ENCODE data around the gene KCTD12.

Gene KCTD12

DNA sequence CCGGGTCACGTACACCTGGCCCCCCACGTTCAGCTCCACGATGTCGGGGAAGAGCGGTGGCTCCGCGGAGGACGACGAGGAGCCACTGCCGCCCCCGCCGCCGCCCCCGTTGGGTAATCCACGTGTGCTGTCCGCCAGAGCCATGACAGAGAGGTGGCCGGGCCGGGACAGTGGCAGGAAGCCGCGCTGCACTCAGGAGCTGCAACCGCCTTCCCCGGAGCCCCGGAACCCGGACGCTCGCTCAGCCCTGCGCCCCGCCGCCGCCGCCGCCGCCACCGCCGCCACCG is 257 bp downstream of the KCTD12 start:
- H3K27ac ChIP-seq (ENCODE audit: low read length) = peak overlapping the region; percentile 53; the same call in 1 of the 2 replicates
- no peaks in the 10 kb centered on the region for H4K20me1 ChIP-seq (ENCODE audit: insufficient read depth, low read length)
- no peaks in the 10 kb centered on the region for H3K36me3 ChIP-seq (replicated peaks; ENCODE audit: insufficient read depth, low read length)
- peak overlapping the region; percentile 71 for H3K9ac ChIP-seq (ENCODE audit: low read length)
- TF ChIP-seq, protein P1, sequence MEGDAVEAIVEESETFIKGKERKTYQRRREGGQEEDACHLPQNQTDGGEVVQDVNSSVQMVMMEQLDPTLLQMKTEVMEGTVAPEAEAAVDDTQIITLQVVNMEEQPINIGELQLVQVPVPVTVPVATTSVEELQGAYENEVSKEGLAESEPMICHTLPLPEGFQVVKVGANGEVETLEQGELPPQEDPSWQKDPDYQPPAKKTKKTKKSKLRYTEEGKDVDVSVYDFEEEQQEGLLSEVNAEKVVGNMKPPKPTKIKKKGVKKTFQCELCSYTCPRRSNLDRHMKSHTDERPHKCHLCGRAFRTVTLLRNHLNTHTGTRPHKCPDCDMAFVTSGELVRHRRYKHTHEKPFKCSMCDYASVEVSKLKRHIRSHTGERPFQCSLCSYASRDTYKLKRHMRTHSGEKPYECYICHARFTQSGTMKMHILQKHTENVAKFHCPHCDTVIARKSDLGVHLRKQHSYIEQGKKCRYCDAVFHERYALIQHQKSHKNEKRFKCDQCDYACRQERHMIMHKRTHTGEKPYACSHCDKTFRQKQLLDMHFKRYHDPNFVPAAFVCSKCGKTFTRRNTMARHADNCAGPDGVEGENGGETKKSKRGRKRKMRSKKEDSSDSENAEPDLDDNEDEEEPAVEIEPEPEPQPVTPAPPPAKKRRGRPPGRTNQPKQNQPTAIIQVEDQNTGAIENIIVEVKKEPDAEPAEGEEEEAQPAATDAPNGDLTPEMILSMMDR (IDR thresholded peaks at IDR 0.05; ENCODE audit: low read length) = no peak
- TF ChIP-seq EZH2 (optimal IDR thresholded peaks at IDR 0.05; ENCODE audit: low read depth, low read length) (no peak), EZH2phosphoT487 (IDR thresholded peaks at IDR 0.05; ENCODE audit: low read length) (no peak)
- peak overlapping the region; percentile 85 for H3K4me3 ChIP-seq (ENCODE audit: low read length)
- peaks cover 13% of the 10 kb centered on the region; the same call in 1 of the 2 replicates for H3K79me2 ChIP-seq (ENCODE audit: low read length)
- peak overlapping the region; percentile 91 for H2AFZ ChIP-seq (ENCODE audit: low read length)
- peak overlapping the region; percentile 91 for H3K4me2 ChIP-seq (ENCODE audit: low read depth, low read length)
- H3F3A ChIP-seq (ENCODE audit: insufficient read depth, low read length) = peaks cover 20% of the 10 kb centered on the region; the same call in 1 of the 2 replicates
- no peaks in the 10 kb centered on the region for H3K9me3 ChIP-seq (replicated peaks; ENCODE audit: insufficient read depth, low read length)
- DNase-seq = no peak
- H3K4me1 ChIP-seq (ENCODE audit: low read length) = peaks cover 18% of the 10 kb centered on the region
- no peaks in the 10 kb centered on the region for H3K27me3 ChIP-seq (replicated peaks; ENCODE audit: insufficient read depth, low read length)
- no peaks in the 10 kb centered on the region for H3K9me2 ChIP-seq (replicated peaks; ENCODE audit: insufficient read depth, low read length)

GRCh38 chr13:76885203-76886004 is 801 bp downstream of the KCTD12 start:
- peaks cover 13% of the 10 kb centered on the region; the same call in 1 of the 2 replicates for H3K79me2 ChIP-seq (ENCODE audit: low read length)
- H3K9me2 ChIP-seq (replicated peaks; ENCODE audit: insufficient read depth, low read length) = no peaks in the 10 kb centered on the region
- peak overlapping the region; percentile 91 for H2AFZ ChIP-seq (ENCODE audit: low read length)
- H3K27ac ChIP-seq (ENCODE audit: low read length) = peak overlapping the region; percentile 53; the same call in 1 of the 2 replicates
- no peaks in the 10 kb centered on the region for H3K9me3 ChIP-seq (replicated peaks; ENCODE audit: insufficient read depth, low read length)
- H3K4me3 ChIP-seq (ENCODE audit: low read length) = peak overlapping the region; percentile 85
- peaks cover 20% of the 10 kb centered on the region; the same call in 1 of the 2 replicates for H3F3A ChIP-seq (ENCODE audit: insufficient read depth, low read length)
- TF ChIP-seq, protein P1 (IDR thresholded peaks at IDR 0.05; ENCODE audit: low read length) = peak; percentile 48
- no peak for TF ChIP-seq EZH2 (optimal IDR thresholded peaks at IDR 0.05; ENCODE audit: low read depth, low read length)
- no peak for TF ChIP-seq EZH2phosphoT487 (IDR thresholded peaks at IDR 0.05; ENCODE audit: low read length)
- H3K36me3 ChIP-seq (replicated peaks; ENCODE audit: insufficient read depth, low read length) = no peaks in the 10 kb centered on the region
- peak overlapping the region; percentile 91 for H3K4me2 ChIP-seq (ENCODE audit: low read depth, low read length)
- DNase-seq = peak; percentile 71
- H4K20me1 ChIP-seq (ENCODE audit: insufficient read depth, low read length) = no peaks in the 10 kb centered on the region
- H3K4me1 ChIP-seq (ENCODE audit: low read length) = peaks cover 19% of the 10 kb centered on the region
- H3K27me3 ChIP-seq (replicated peaks; ENCODE audit: insufficient read depth, low read length) = no peaks in the 10 kb centered on the region
- peak overlapping the region; percentile 71 for H3K9ac ChIP-seq (ENCODE audit: low read length)

- no peak for DNase-seq
- TF ChIP-seq, protein P1 (IDR thresholded peaks at IDR 0.05; ENCODE audit: low read length) = no peak
- TF ChIP-seq EZH2phosphoT487 (IDR thresholded peaks at IDR 0.05; ENCODE audit: low read length) = no peak
- TF ChIP-seq EZH2 (optimal IDR thresholded peaks at IDR 0.05; ENCODE audit: low read depth, low read length) = no peak
- no peaks in the 10 kb centered on the region for H3K27me3 ChIP-seq (replicated peaks; ENCODE audit: insufficient read depth, low read length)
- H3K79me2 ChIP-seq (ENCODE audit: low read length) = peaks cover 13% of the 10 kb centered on the region; the same call in 1 of the 2 replicates
- H3F3A ChIP-seq (ENCODE audit: insufficient read depth, low read length) = peaks cover 21% of the 10 kb centered on the region
- H3K9me3 ChIP-seq (replicated peaks; ENCODE audit: insufficient read depth, low read length) = no peaks in the 10 kb centered on the region
- H3K4me1 ChIP-seq (ENCODE audit: low read length) = peaks cover 24% of the 10 kb centered on the region
- H3K4me3 ChIP-seq (ENCODE audit: low read length) = peak overlapping the region; percentile 85
- no peaks in the 10 kb centered on the region for H3K9me2 ChIP-seq (replicated peaks; ENCODE audit: insufficient read depth, low read length)
- H2AFZ ChIP-seq (ENCODE audit: low read length) = peak overlapping the region; percentile 91
- H4K20me1 ChIP-seq (ENCODE audit: insufficient read depth, low read length) = no peaks in the 10 kb centered on the region
- H3K4me2 ChIP-seq (ENCODE audit: low read depth, low read length) = peak overlapping the region; percentile 91
- peak overlapping the region; percentile 71; the same call in 1 of the 2 replicates for H3K9ac ChIP-seq (ENCODE audit: low read length)
- H3K27ac ChIP-seq (ENCODE audit: low read length) = peak overlapping the region; percentile 53; the same call in 1 of the 2 replicates
- no peaks in the 10 kb centered on the region for H3K36me3 ChIP-seq (replicated peaks; ENCODE audit: insufficient read depth, low read length)
Measured at GRCh38 chr13:76884907-76885202, 1.4 kb downstream of the KCTD12 start.
